HG03432 (cell line): ENCODE measurements around the gene USP20.

ENCODE experiments used
- ATAC-seq: cut with Tn5 transposase; IDR thresholded peaks from one replicate; pipeline ENCODE4 v1.9.1; 2021; ENCODE audit warnings: mild to moderate bottlenecking, moderate library complexity; ENCODE audit not compliant: unreplicated experiment

The USP20 gene

GRCh38 chr9:129914051-129914450, 78.8 kb downstream of the USP20 start:
- ATAC-seq, result no peak

- no peak for ATAC-seq
These were observed 81.4 kb downstream of the USP20 start for GRCh38 chr9:129916707-129917106.

- no peak for ATAC-seq
These were observed 83.2 kb downstream of the USP20 start for GRCh38 chr9:129918296-129918950.

- ATAC-seq, result no peak
These were observed 84.0 kb downstream of the USP20 start for GRCh38 chr9:129919277-129919676.

- ATAC-seq, result no peak
These were observed 84.6 kb downstream of the USP20 start for GRCh38 chr9:129919841-129920240.

- no peak for ATAC-seq
These were observed 86.6 kb downstream of the USP20 start for GRCh38 chr9:129921905-129922304.

- no peak for ATAC-seq
These were observed 88.3 kb downstream of the USP20 start for GRCh38 chr9:129923589-129923988.

- no peak for ATAC-seq
These were observed 94.4 kb downstream of the USP20 start for GRCh38 chr9:129929496-129930125.

- no peak for ATAC-seq
These were observed 95.5 kb downstream of the USP20 start for GRCh38 chr9:129930743-129931142.
